Keratinocyte (primary cell): ENCODE measurements around the gene GRIK4.

Experiments
- EZH2 ChIP-seq: IDR thresholded peaks from one replicate; pipeline ENCODE4 v1.6.1; 2012; ENCODE audit warnings: inconsistent platforms, mild to moderate bottlenecking, low read length, moderate library complexity
- TF ChIP-seq, protein P1 (sequence below), 3 experiments: IDR thresholded peaks in 1 of 3; conservative IDR thresholded peaks in 1 of 3; optimal IDR thresholded peaks in 1 of 3; 2 replicates in 2 of 3; 3 replicates in 1 of 3; pipeline versions ENCODE3 to v1.5.1; 2011; ENCODE audit warnings: low read length in 3 of 3, mild to moderate bottlenecking in 3 of 3, moderate library complexity in 2 of 3, control low read depth in 1 of 3, inconsistent platforms in 1 of 3; ENCODE audit not compliant: insufficient read depth in 2 of 3; ENCODE audit errors: extremely low read depth in 1 of 3

DNA sequence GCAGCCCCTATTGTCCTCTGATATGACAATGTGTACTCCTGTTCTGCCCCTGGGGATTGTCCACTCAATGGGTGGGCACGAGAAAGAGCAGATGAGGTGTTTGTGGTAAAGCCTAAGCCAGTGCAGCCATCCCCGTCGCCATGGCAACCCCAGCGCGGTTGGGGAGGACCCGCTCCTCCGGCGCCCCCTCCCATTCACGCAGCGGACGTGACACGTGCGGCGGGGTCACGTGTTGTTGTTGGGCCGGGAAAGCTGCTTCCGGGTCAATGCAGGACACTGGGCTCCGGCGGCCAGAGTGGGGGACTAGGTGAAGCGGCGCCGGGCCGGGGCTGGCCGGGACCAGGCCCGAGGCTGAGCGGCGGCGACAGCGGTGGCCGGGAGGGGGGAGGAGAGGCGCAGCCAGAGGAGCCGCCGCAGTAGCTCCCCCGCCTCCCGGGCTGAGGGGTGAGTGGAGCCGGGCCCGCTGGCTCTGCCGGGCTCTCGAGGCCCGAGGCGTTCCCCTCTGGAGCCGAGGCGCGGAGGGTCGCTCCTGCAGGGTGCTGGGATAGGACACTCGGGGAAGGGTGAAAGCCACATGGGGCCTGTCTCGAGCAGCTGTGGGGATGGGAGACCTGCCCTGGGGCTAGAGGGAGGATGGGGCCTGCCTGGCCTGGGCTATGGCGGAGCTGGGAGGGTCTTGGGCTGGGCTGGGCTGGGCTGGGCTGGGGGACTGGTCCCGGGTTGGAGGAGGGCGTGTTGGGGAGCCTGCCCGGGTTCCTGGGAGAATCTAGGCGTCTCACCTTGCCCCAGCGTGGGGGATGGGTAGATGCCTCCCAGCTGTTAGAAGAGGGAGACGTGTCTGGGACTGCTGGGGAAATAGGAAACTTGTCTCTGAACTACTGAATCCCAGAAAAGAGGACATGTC is 512.6 kb downstream of the GRIK4 start, which contains the start of gene TBCEL:
- no peak for TF ChIP-seq EZH2
- TF ChIP-seq, protein P1, sequence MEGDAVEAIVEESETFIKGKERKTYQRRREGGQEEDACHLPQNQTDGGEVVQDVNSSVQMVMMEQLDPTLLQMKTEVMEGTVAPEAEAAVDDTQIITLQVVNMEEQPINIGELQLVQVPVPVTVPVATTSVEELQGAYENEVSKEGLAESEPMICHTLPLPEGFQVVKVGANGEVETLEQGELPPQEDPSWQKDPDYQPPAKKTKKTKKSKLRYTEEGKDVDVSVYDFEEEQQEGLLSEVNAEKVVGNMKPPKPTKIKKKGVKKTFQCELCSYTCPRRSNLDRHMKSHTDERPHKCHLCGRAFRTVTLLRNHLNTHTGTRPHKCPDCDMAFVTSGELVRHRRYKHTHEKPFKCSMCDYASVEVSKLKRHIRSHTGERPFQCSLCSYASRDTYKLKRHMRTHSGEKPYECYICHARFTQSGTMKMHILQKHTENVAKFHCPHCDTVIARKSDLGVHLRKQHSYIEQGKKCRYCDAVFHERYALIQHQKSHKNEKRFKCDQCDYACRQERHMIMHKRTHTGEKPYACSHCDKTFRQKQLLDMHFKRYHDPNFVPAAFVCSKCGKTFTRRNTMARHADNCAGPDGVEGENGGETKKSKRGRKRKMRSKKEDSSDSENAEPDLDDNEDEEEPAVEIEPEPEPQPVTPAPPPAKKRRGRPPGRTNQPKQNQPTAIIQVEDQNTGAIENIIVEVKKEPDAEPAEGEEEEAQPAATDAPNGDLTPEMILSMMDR (optimal IDR thresholded peaks at IDR 0.05 in 1 of 3, IDR thresholded peaks at IDR 0.05 in 1 of 3, conservative IDR thresholded peaks at IDR 0.05 in 1 of 3; ENCODE audit: extremely low read depth in 1 of 3, insufficient read depth in 2 of 3, low read length in 3 of 3) = no peak
